Measurements from ENCODE around the gene KCNE4. TPM values are rescaled to one million over a fixed set of nuclear protein-coding genes. Genes with fewer than 3 reads are reported as not detected.

Gene KCNE4
- total RNA-seq, 2 donors from 2014 or later = 9.6 to 13.6 TPM

DNA sequence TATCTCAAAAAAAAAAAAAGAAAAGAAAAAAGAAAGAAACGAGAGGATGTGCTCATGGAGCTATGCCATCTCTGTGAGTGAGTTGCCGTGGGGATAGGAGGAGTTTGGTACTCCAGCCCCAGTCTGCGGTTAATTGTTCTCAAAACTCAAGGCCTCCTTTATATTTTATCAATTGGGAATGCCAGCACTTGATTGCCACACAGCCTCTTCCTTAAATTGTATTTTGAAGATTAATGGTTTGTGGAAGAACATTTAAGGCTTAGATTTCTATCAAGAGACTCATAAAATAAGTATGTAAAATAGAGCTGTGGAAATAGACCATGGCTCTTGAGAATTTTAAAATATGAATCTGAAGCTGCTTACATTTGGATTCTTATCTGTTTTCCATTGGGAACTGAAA lies 29.8 kb downstream of the KCNE4 start:
- no peaks in the 10 kb centered on the region for H3K4me1 ChIP-seq (ENCODE audit: control insufficient read depth in 1 of 2, low read depth in 2 of 2)
- no peaks in the 10 kb centered on the region for H3K9me3 ChIP-seq
- no peaks in the 10 kb centered on the region for H3K36me3 ChIP-seq
- no peak for DNase-seq (ENCODE audit: low spot score)
- H3K27ac ChIP-seq = no peak overlapping the region
- no peak overlapping the region for H3K4me3 ChIP-seq
- no peak for ATAC-seq (ENCODE audit: insufficient number of reproducible peaks, low FRiP score, low read depth)
- TF ChIP-seq, protein P1, sequence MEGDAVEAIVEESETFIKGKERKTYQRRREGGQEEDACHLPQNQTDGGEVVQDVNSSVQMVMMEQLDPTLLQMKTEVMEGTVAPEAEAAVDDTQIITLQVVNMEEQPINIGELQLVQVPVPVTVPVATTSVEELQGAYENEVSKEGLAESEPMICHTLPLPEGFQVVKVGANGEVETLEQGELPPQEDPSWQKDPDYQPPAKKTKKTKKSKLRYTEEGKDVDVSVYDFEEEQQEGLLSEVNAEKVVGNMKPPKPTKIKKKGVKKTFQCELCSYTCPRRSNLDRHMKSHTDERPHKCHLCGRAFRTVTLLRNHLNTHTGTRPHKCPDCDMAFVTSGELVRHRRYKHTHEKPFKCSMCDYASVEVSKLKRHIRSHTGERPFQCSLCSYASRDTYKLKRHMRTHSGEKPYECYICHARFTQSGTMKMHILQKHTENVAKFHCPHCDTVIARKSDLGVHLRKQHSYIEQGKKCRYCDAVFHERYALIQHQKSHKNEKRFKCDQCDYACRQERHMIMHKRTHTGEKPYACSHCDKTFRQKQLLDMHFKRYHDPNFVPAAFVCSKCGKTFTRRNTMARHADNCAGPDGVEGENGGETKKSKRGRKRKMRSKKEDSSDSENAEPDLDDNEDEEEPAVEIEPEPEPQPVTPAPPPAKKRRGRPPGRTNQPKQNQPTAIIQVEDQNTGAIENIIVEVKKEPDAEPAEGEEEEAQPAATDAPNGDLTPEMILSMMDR (IDR thresholded peaks at IDR 0.05) = no peak
- H3K27me3 ChIP-seq (replicated peaks; ENCODE audit: insufficient read depth) = no peaks in the 10 kb centered on the region

DNA sequence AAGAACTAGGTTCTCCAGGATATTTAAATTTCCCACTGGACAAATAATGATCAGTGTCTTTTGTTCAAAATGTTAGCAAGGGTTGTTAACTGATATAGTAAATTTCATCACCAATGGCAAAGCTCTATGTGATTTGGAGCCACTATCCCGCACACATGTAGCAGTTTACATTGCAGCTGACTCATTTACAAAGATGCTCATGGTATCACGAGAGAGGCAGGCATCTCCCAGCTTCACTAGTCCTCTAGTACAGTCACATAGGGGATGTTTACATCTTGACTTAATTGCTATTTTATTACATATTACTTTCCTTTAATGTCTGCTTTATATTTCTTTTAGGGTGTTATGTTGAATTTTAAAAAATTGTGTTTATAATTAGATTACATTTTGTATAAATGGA lies 30.7 kb downstream of the KCNE4 start:
- H3K9me3 ChIP-seq = no peaks in the 10 kb centered on the region
- no peak for ATAC-seq (ENCODE audit: insufficient number of reproducible peaks, low FRiP score, low read depth)
- no peaks in the 10 kb centered on the region for H3K27me3 ChIP-seq (replicated peaks; ENCODE audit: insufficient read depth)
- DNase-seq (ENCODE audit: low spot score) = no peak
- no peak overlapping the region for H3K4me3 ChIP-seq
- H3K27ac ChIP-seq = no peak overlapping the region
- no peaks in the 10 kb centered on the region for H3K36me3 ChIP-seq
- no peaks in the 10 kb centered on the region for H3K4me1 ChIP-seq (ENCODE audit: control insufficient read depth in 1 of 2, low read depth in 2 of 2)
- TF ChIP-seq, protein P1 (IDR thresholded peaks at IDR 0.05) = no peak

DNA sequence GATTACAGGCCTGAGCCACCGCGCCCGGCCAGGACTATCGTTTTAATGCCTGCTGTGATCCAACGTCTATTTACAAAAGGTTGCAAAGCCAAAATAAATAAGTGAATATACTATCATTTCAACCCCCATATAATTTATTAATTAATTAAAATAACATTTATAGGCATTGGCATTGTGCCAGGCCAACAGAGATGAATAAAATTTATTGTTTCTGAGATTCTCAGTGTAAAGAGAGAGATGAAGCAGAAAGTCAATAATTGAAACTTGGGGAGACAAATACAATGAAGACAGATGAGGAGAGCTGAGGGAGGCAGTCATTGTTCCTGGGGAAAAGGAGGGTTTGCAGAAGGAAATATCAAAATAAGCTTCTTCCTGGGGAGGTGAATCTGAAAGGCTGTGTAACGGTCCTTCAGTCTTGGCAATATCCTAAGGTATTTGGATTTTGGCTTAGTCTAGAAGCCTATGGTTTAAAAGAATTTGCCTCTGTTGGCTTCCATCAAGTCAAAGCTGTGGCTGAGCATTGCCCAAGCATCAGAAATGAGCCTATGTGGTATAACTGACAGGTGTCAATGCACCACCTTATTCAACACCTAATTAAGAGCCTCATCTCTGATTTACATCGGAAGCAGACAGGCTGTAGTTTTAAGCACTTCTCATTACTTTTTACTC lies 31.5 kb downstream of the KCNE4 start:
- Histone ChIP-seq H3K27me3 (replicated peaks; ENCODE audit: insufficient read depth) (no peaks in the 10 kb centered on the region), H3K4me1 (ENCODE audit: control insufficient read depth in 1 of 2, low read depth in 2 of 2) (no peaks in the 10 kb centered on the region), H3K27ac (no peak overlapping the region), H3K9me3 (no peaks in the 10 kb centered on the region), H3K36me3 (no peaks in the 10 kb centered on the region), H3K4me3 (no peak overlapping the region)
- no peak for ATAC-seq (ENCODE audit: insufficient number of reproducible peaks, low FRiP score, low read depth)
- TF ChIP-seq, protein P1 (IDR thresholded peaks at IDR 0.05) = no peak
- DNase-seq (ENCODE audit: low spot score) = no peak

DNA sequence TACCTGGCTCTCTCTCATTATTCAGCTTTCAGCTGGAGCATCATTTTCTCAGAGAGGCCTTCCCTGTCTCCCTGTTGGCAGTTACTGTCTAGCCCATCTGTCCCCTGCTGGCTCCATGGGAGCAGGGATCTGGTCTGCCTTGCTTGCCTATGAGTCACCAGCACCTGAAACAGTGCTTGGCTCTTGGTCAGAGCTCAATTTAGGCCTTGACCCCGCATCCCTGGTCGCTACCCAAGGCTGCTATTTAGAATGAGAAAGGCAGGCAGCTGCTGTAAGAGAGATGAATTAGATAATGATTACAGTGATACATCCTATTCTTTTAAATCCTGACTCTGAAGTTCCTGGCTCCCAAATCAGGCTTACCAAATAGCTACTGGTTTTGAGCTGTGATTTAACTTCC lies 32.9 kb downstream of the KCNE4 start:
- Histone ChIP-seq H3K27me3 (replicated peaks; ENCODE audit: insufficient read depth) (no peaks in the 10 kb centered on the region), H3K27ac (no peak overlapping the region), H3K4me3 (no peak overlapping the region), H3K36me3 (no peaks in the 10 kb centered on the region), H3K9me3 (no peaks in the 10 kb centered on the region), H3K4me1 (ENCODE audit: control insufficient read depth in 1 of 2, low read depth in 2 of 2) (no peaks in the 10 kb centered on the region)
- no peak for DNase-seq (ENCODE audit: low spot score)
- TF ChIP-seq, protein P1 (IDR thresholded peaks at IDR 0.05) = no peak
- no peak for ATAC-seq (ENCODE audit: insufficient number of reproducible peaks, low FRiP score, low read depth)

GRCh38 chr2:223086370-223086981 lies 34.5 kb downstream of the KCNE4 start:
- H3K27me3 ChIP-seq (replicated peaks; ENCODE audit: insufficient read depth) = no peaks in the 10 kb centered on the region

More at GRCh38 chr2:223086370-223086981, 34.5 kb downstream of the KCNE4 start:
- Histone ChIP-seq H3K4me3 (no peak overlapping the region), H3K36me3 (no peaks in the 10 kb centered on the region), H3K9me3 (no peaks in the 10 kb centered on the region), H3K4me1 (ENCODE audit: control insufficient read depth in 1 of 2, low read depth in 2 of 2) (no peaks in the 10 kb centered on the region), H3K27ac (no peak overlapping the region)
- DNase-seq (ENCODE audit: low spot score) (no peak), ATAC-seq (ENCODE audit: insufficient number of reproducible peaks, low FRiP score, low read depth) (no peak)
- TF ChIP-seq, protein P1 (IDR thresholded peaks at IDR 0.05) = no peak

Measured in thoracic aorta (tissue), 2 donors.